ENCODE data around the gene PAPPA.

Gene PAPPA

GRCh38 chr9:116437411-116438370, 284.1 kb downstream of the PAPPA start:
- no peak for DNase-seq

DNA sequence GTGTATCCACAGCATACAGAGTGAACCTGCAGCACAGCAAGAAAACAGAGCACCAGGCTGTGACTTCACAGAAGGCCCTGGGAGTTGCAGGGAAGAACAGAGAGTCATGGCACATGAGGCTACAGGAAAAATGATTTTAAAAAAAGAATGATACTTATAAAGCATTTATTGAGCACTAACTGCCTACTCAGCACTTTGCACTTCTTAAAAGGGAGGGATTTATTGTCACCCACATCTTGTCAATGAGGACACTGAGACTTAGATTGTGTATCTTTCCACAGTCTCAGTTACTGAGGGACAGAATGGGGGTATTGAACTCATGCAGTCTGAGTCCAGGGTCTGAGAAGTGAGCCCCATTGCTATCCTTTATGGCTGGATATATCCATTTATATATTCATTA, 288.9 kb downstream of the PAPPA start:
- no peak for DNase-seq

- no peak for DNase-seq
Measured at GRCh38 chr9:116447934-116448333, 294.3 kb downstream of the PAPPA start.

- no peak for DNase-seq
Measured at GRCh38 chr9:116448431-116448830, 294.8 kb downstream of the PAPPA start.

GRCh38 chr9:116449949-116450348, 296.4 kb downstream of the PAPPA start:
- DNase-seq = no peak

DNA sequence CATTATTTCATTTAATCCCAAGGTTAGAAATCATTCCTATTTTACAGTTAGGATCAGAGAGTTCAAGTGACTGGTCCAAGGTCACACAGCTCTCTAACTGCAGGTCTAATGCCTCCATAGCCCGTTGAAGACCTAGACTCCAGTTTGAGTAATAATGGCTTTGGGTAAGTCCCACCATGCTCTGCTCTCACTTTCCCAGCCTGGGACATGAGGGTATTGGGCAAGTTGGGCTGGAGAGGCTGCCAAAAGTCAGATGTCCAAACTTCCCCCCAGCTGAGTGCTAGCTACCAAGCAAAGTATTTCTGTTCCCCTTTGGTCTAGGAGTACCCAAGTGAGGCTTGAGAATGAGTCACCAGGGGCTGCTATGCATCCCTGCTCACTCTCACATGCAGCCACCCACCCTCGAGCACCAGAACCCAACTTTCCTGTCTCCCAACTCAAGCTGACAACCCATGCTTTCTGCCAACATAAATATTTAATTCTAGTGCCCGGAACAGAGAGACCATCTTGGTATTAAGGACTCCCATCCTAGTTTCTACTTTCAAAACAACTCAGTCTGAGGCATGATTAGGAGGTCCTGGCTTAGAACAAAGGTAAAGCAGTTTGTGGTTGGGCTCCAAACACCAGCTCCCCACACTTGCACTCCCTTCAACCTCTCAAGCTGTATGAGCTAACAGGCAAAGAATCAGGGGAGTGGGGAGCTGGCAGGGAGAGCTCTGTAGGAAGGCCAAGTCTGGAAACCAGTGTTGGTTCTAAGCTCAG, 297.0 kb downstream of the PAPPA start:
- DNase-seq = no peak

GRCh38 chr9:116451500-116452115, 298.0 kb downstream of the PAPPA start:
- no peak for DNase-seq

Data from RPMI8226 (cell line).